HepG2 (cell line): Measurements from ENCODE around the gene TCEA3. TPM values are rescaled to one million over a fixed set of nuclear protein-coding genes. Genes with fewer than 3 reads are reported as not detected.
A peak's percentile ranks its signal among the peaks of the same experiment; 100 is the strongest.

ENCODE experiments used
- ATAC-seq: fragments of 200-7000 bp; cut with Tn5 transposase; 3 replicates; pipeline ENCODE4 v1.9.1; 2020; ENCODE audit warnings: mild to moderate bottlenecking, moderate library complexity
- BruUV-seq: library from RNA; stranded (reverse); fragments of 400-500 nt; replicated peaks from 2 replicates; lab custom pipeline; 2021; lab: Mats Ljungman, UMichigan
- CTCF ChIA-PET: fragments of 300-600 bp; formaldehyde crosslinking; extraction: SDS; loops from one replicate; lab custom pipeline; 2021; ENCODE audit warnings: low total read pairs, inconsistent platforms, low intra/inter-chr PET ratio; lab: Yijun Ruan, JAX
- POLR2A ChIA-PET: fragments of 350-600 bp; sonication (Branson Sonifier 250); formaldehyde crosslinking; loops from one replicate; lab custom pipeline; 2020; ENCODE audit warnings: antibody characterized with exemption, inconsistent platforms; lab: Yijun Ruan, JAX
- DNase-seq: peaks from one replicate; pipeline ENCODE4 v3.0.0-alpha.2; 2015; ENCODE audit warnings: low spot score
- FAIRE-seq: peaks from 3 replicates; lab custom pipeline; 2011; peaks lifted over from hg19 to GRCh38; lab: Jason Lieb, UNC
- H2AFZ ChIP-seq: one replicate; pipeline ENCODE4 v1.6.1; 2011; ENCODE audit warnings: low read length, inconsistent platforms
- H3K27ac ChIP-seq: fragments of 300-600 bp; 3 replicates; pipeline ENCODE4 v1.8.0; 2011; ENCODE audit warnings: mixed run types, mild to moderate bottlenecking, mixed read lengths, low read length, inconsistent platforms; ENCODE audit not compliant: insufficient read depth; ENCODE audit errors: extremely low read length
- H3K27me3 ChIP-seq, 2 experiments: fragments of 200-600 bp in 1 of 2; 2 replicates in 1 of 2; 3 replicates in 1 of 2; pipeline versions ENCODE4 v1.6.0 to v1.8.0; 2011; ENCODE audit warnings: low read length in 2 of 2, mild to moderate bottlenecking in 2 of 2, moderate library complexity in 2 of 2, inconsistent platforms in 1 of 2; ENCODE audit not compliant: insufficient read depth in 2 of 2, control insufficient read depth in 1 of 2
- H3K36me3 ChIP-seq, 2 experiments: fragments of 200-600 bp in 1 of 2; replicated peaks in 1 of 2; 2 replicates in 1 of 2; 3 replicates in 1 of 2; pipeline versions ENCODE4 v1.5.1 to v1.8.0; 2011; ENCODE audit warnings: low read length in 2 of 2, inconsistent platforms in 1 of 2; ENCODE audit not compliant: insufficient read depth in 2 of 2, control insufficient read depth in 1 of 2
- H3K4me1 ChIP-seq: 2 replicates; pipeline ENCODE4 v1.5.1; 2012; ENCODE audit warnings: low read length, inconsistent platforms; ENCODE audit not compliant: insufficient read depth
- H3K4me2 ChIP-seq: 2 replicates; pipeline ENCODE4 v1.6.0; 2011; ENCODE audit warnings: low read depth, low read length, inconsistent platforms
- H3K4me3 ChIP-seq, 3 experiments: fragments of 200-600 bp in 1 of 3; sonication (generic), shearing (Covaris generic) in 1 of 3; replicated peaks in 1 of 3; 2 replicates each; pipeline ENCODE4 v1.5.1; 2011 to 2016; ENCODE audit warnings: low read length in 3 of 3, inconsistent platforms in 2 of 3, low read depth in 2 of 3, mild to moderate bottlenecking in 2 of 3, control low read depth in 1 of 3, mixed read lengths in 1 of 3; ENCODE audit not compliant: insufficient read depth in 1 of 3
- H3K79me2 ChIP-seq: one replicate; pipeline ENCODE4 v1.6.1; 2011; ENCODE audit warnings: low read length, inconsistent platforms; ENCODE audit not compliant: insufficient read depth
- H3K9ac ChIP-seq: 2 replicates; pipeline ENCODE4 v1.6.0; 2011; ENCODE audit warnings: mild to moderate bottlenecking, low read depth, low read length, inconsistent platforms; ENCODE audit not compliant: insufficient read depth
- H3K9me3 ChIP-seq: 2 replicates; pipeline ENCODE4 v1.5.1; 2012; ENCODE audit warnings: mild to moderate bottlenecking, low read length
- H4K20me1 ChIP-seq: 2 replicates; pipeline ENCODE4 v1.6.0; 2011; ENCODE audit warnings: inconsistent platforms, mild to moderate bottlenecking, low read length, moderate library complexity; ENCODE audit not compliant: insufficient read depth
- ATF5 ChIP-seq: sonication (generic); formaldehyde crosslinking; IDR thresholded peaks from 2 replicates; pipeline ENCODE4 v1.4.0; 2020; ENCODE audit warnings: mild to moderate bottlenecking, low read depth, missing genetic modification reagents
- ATF7 ChIP-seq, 2 experiments: fragments of 450-650 bp in 1 of 2; sonication (generic) in 1 of 2; formaldehyde crosslinking in 1 of 2; IDR thresholded peaks; 2 replicates each; pipeline versions ENCODE4 v1.4.0 to v1.6.1; 2016 to 2020; ENCODE audit warnings: antibody characterized with exemption in 1 of 2, mild to moderate bottlenecking in 1 of 2, missing genetic modification reagents in 1 of 2
- ATM ChIP-seq: fragments of 450-650 bp; IDR thresholded peaks from 2 replicates; pipeline ENCODE4 v1.7.1; 2017; ENCODE audit warnings: mild to moderate bottlenecking, borderline replicate concordance
- CBX5 ChIP-seq: sonication (generic); formaldehyde crosslinking; IDR thresholded peaks from 2 replicates; pipeline ENCODE4 v1.4.0; 2020; ENCODE audit warnings: missing genetic modification reagents, borderline replicate concordance
- EHMT2 ChIP-seq: fragments of 200-600 bp; sonication (generic); IDR thresholded peaks from 2 replicates; pipeline ENCODE4 v1.7.0; 2017; ENCODE audit warnings: antibody characterized with exemption, low read depth, low read length, borderline replicate concordance
- FOXC1 ChIP-seq: sonication (generic); formaldehyde crosslinking; IDR thresholded peaks from 2 replicates; pipeline ENCODE4 v1.8.0; 2022; ENCODE audit warnings: mild to moderate bottlenecking, missing genetic modification reagents, borderline replicate concordance
- IKZF4 ChIP-seq: sonication (generic); formaldehyde crosslinking; IDR thresholded peaks from 2 replicates; pipeline ENCODE4 v1.5.1; 2020; ENCODE audit warnings: borderline replicate concordance, mild to moderate bottlenecking, low read depth, missing genetic modification reagents; ENCODE audit errors: not compliant biosample characterization
- MED13 ChIP-seq: sonication (generic); formaldehyde crosslinking; IDR thresholded peaks from 2 replicates; pipeline ENCODE4 v1.5.0; 2020; ENCODE audit warnings: missing genetic modification reagents
- ZBTB10 ChIP-seq: sonication (generic); formaldehyde crosslinking; IDR thresholded peaks from 2 replicates; pipeline ENCODE4 v1.4.0; 2020; ENCODE audit warnings: missing genetic modification reagents, borderline replicate concordance
- ZEB1 ChIP-seq: IDR thresholded peaks from 2 replicates; pipeline ENCODE4 v1.6.1; 2012; ENCODE audit warnings: mild to moderate bottlenecking, low read depth, inconsistent platforms; ENCODE audit not compliant: insufficient replicate concordance
- ZMYM3 ChIP-seq: sonication (generic); formaldehyde crosslinking; IDR thresholded peaks from 2 replicates; pipeline ENCODE4 v1.5.1; 2020; ENCODE audit warnings: mild to moderate bottlenecking, missing genetic modification reagents
- ZNF629 ChIP-seq: sonication (generic); formaldehyde crosslinking; conservative IDR thresholded peaks from 2 replicates; pipeline ENCODE4 v1.5.0; 2020; ENCODE audit warnings: missing genetic modification reagents
- ZNF768 ChIP-seq: sonication (generic); formaldehyde crosslinking; IDR thresholded peaks from 2 replicates; pipeline ENCODE4 v1.4.0; 2020; ENCODE audit warnings: missing genetic modification reagents
- ZNF780A ChIP-seq: sonication (generic); formaldehyde crosslinking; IDR thresholded peaks from 2 replicates; pipeline ENCODE4 v1.8.0; 2022; ENCODE audit warnings: mild to moderate bottlenecking, missing genetic modification reagents, moderate library complexity
- WGBS: methylation state at CpG from one replicate; pipeline ENCODE4 v1.1.6; 2017; ENCODE audit warnings: low lambda C conversion rate; 5-methylcytosine and 5-hydroxymethylcytosine counted together
- in situ Hi-C: cut with HindIII; loops from 2 replicates; pipeline ENCODE4 v1.10.0; 2017; ENCODE audit warnings: low pct_unique_long_range_greater_than_20kb; ENCODE audit not compliant: extremely low pct_ligation_motif_present
- intact Hi-C: fragments of 100-400 bp; cut with micrococcal nuclease; formaldehyde crosslinking; loops from one replicate; pipeline ENCODE4 v1.10.0; 2022; ENCODE audit not compliant: unreplicated experiment
- polyA plus RNA-seq, 8 experiments: library from polyadenylated mRNA; depleted of rRNA in 3 of 8; stranded (reverse) in 7 of 8; unstranded in 1 of 8; fragments of >200 nt; fragmentation: Illumina TruSeq in 4 of 8; extraction: Trizol in 4 of 8; gene quantifications; 2 replicates each; pipeline versions ENCODE4 v1.2.1 to v1.2.3, GENCODE V29; 2011 to 2016; ENCODE audit warnings: low read depth in 4 of 8, missing spikeins in 1 of 8, mixed read lengths in 1 of 8; ENCODE audit not compliant: insufficient read depth in 1 of 8
- total RNA-seq, 5 experiments: library from RNA; depleted of rRNA; stranded (reverse); fragments of >200 nt; fragmentation: Illumina TruSeq; extraction: Trizol; gene quantifications; 2 replicates each; pipeline ENCODE4 v1.2.3, GENCODE V29; 2016; ENCODE audit warnings: low read depth in 1 of 5
- TF ChIP-seq, protein P1 (sequence below): sonication (generic); formaldehyde crosslinking; IDR thresholded peaks from 2 replicates; pipeline ENCODE4 v1.5.1; 2020; ENCODE audit warnings: mild to moderate bottlenecking, missing genetic modification reagents, moderate library complexity
- TF ChIP-seq, protein P2 (sequence below): IDR thresholded peaks from 2 replicates; pipeline ENCODE4 v1.6.1; 2016; ENCODE audit warnings: low read depth, borderline replicate concordance

The TCEA3 gene
- total and polyA plus RNA-seq, 2 of the 13 experiments (the other 11 are each of a cell fraction or from before 2014, with no cell fraction given), result 55.5 to 84.6 TPM

- peak; percentile 50; the same call in 1 of the 2 replicates for TF ChIP-seq ZNF629
- TF ChIP-seq, protein P1, sequence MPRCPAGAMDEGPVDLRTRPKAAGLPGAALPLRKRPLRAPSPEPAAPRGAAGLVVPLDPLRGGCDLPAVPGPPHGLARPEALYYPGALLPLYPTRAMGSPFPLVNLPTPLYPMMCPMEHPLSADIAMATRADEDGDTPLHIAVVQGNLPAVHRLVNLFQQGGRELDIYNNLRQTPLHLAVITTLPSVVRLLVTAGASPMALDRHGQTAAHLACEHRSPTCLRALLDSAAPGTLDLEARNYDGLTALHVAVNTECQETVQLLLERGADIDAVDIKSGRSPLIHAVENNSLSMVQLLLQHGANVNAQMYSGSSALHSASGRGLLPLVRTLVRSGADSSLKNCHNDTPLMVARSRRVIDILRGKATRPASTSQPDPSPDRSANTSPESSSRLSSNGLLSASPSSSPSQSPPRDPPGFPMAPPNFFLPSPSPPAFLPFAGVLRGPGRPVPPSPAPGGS (CRISPR knock-in tag), result no peak
- TF ChIP-seq ZBTB10 (CRISPR knock-in tag), result no peak
- TF ChIP-seq, all 625 proteins: peak for 22
Observed at GRCh38 chr1:23472351-23473036, 47.9 kb upstream of the TCEA3 start (continued).

GRCh38 chr1:23471473-23472075 lies 47.0 kb upstream of the TCEA3 start:
- POLR2A ChIA-PET, result interaction anchor here (0.9 to 2.2 kb wide), 3 partner anchors 12 to 47 kb away, joined by 3 to 8 read pairs (median 4); partner anchors contain the start of genes ASAP3 and TCEA3
- FAIRE-seq, result no peak
- no peak for DNase-seq
- no peak overlapping the region for H3K4me3 ChIP-seq
- peak overlapping the region; percentile 69; the same call in 1 of the 2 replicates for H3K4me2 ChIP-seq
- H4K20me1 ChIP-seq, result no peaks in the 10 kb centered on the region
- peaks cover 60% of the 10 kb centered on the region for H3K4me1 ChIP-seq
- peak overlapping the region; percentile 71 for H3K27ac ChIP-seq
- CTCF ChIA-PET, result no interaction called here
- no peaks in the 10 kb centered on the region for H3K36me3 ChIP-seq
- in situ Hi-C loops, result no loop called here
- intact Hi-C loops, result no loop called here
- H3K27me3 ChIP-seq, result no peaks in the 10 kb centered on the region
- no peaks in the 10 kb centered on the region for H3K9me3 ChIP-seq
- no TSS peak for BruUV-seq
- H3K79me2 ChIP-seq, result peaks cover 54% of the 10 kb centered on the region
- no peak for ATAC-seq
- WGBS, result 77% methylated on average over 4 of the region's 4 CpGs
- no peak overlapping the region for H2AFZ ChIP-seq
- no peak overlapping the region for H3K9ac ChIP-seq
- no peak for TF ChIP-seq ZNF780A (CRISPR knock-in tag)
- TF ChIP-seq ATF7 (IDR thresholded peaks at IDR 0.05), result no peak
- TF ChIP-seq ATF7 (CRISPR knock-in tag; IDR thresholded peaks at IDR 0.05), result no peak
- TF ChIP-seq ZMYM3 (CRISPR knock-in tag), result peak; percentile 75
- no peak for TF ChIP-seq MED13 (CRISPR knock-in tag)
- no peak for TF ChIP-seq ZEB1
- no peak for TF ChIP-seq ATF5
- no peak for TF ChIP-seq CBX5 (CRISPR knock-in tag)
- TF ChIP-seq EHMT2, result no peak
- TF ChIP-seq, protein P2, sequence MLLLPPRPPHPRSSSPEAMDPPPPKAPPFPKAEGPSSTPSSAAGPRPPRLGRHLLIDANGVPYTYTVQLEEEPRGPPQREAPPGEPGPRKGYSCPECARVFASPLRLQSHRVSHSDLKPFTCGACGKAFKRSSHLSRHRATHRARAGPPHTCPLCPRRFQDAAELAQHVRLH (CRISPR knock-in tag), result peak; percentile 8; the same call in 1 of the 2 replicates
- no peak for TF ChIP-seq ATM
- no peak for TF ChIP-seq FOXC1 (CRISPR knock-in tag)
- no peak for TF ChIP-seq IKZF4 (CRISPR knock-in tag)
- peak; percentile 87; the same call in 1 of the 2 replicates for TF ChIP-seq ZNF768 (CRISPR knock-in tag)
